K562 (cell line): ENCODE data around the gene PRKAA1. TPM values are rescaled to one million over a fixed set of nuclear protein-coding genes. Genes with fewer than 3 reads are reported as not detected.

Source experiments
- CHAMP1 ChIP-seq: fragments of 450-650 bp; IDR thresholded peaks from 2 replicates; pipeline ENCODE4 v1.6.1; 2016; ENCODE audit warnings: mild to moderate bottlenecking
- COPS2 ChIP-seq: fragments of 450-650 bp; conservative IDR thresholded peaks from 2 replicates; pipeline ENCODE4 v1.6.1; 2016; ENCODE audit warnings: mild to moderate bottlenecking, moderate library complexity
- ESRRB ChIP-seq: fragments of 250-450 bp; sonication (Bioruptor Pico); IDR thresholded peaks from 2 replicates; pipeline ENCODE4 v1.5.0; 2020; ENCODE audit warnings: mild to moderate bottlenecking, moderate library complexity, borderline replicate concordance
- GTF3C2 ChIP-seq: IDR thresholded peaks from 3 replicates; pipeline ENCODE4 v1.6.1; 2011; ENCODE audit warnings: borderline replicate concordance, mild to moderate bottlenecking, moderate library complexity; ENCODE audit not compliant: insufficient read length; ENCODE audit errors: extremely low read depth
- POLR2AphosphoS2 ChIP-seq: IDR thresholded peaks from 2 replicates; pipeline ENCODE4 v1.6.1; 2012; ENCODE audit warnings: low read length, improper control_type of control experiment
- POLR2B ChIP-seq: fragments of 450-650 bp; IDR thresholded peaks from 2 replicates; pipeline ENCODE4 v1.6.1; 2018; ENCODE audit warnings: low read depth; ENCODE audit not compliant: partially characterized antibody
- POLR3G ChIP-seq: IDR thresholded peaks from 2 replicates; pipeline ENCODE4 v1.6.1; 2011; ENCODE audit not compliant: insufficient read length, insufficient replicate concordance; ENCODE audit errors: extremely low read depth
- RBM14 ChIP-seq: fragments of 200-400 bp; formaldehyde crosslinking; IDR thresholded peaks from 2 replicates; pipeline ENCODE4 v1.6.1; 2018; ENCODE audit warnings: low read depth, mild to moderate bottlenecking, low read length, moderate library complexity, borderline replicate concordance; ENCODE audit not compliant: insufficient read depth
- SMAD1 ChIP-seq: fragments of 150-350 bp; IDR thresholded peaks from 2 replicates; pipeline ENCODE4 v1.6.1; 2014; ENCODE audit warnings: low read length, low read depth; ENCODE audit not compliant: partially characterized antibody
- THAP7 ChIP-seq: fragments of 250-450 bp; sonication (Bioruptor Pico); IDR thresholded peaks from 2 replicates; pipeline ENCODE4 v1.5.0; 2021
- ZNF347 ChIP-seq: fragments of 450-650 bp; formaldehyde crosslinking; IDR thresholded peaks from 2 replicates; pipeline ENCODE4 v1.4.0; 2020; ENCODE audit warnings: low read depth, mild to moderate bottlenecking, moderate library complexity
- ZNF436 ChIP-seq: fragments of 250-450, 450-650 bp; sonication (Bioruptor Pico); formaldehyde crosslinking; IDR thresholded peaks from 2 replicates; pipeline ENCODE4 v1.7.0; 2020; ENCODE audit warnings: mild to moderate bottlenecking
- ZNF586 ChIP-seq: fragments of 450-650 bp; formaldehyde crosslinking; conservative IDR thresholded peaks from 2 replicates; pipeline ENCODE4 v1.4.0; 2020; ENCODE audit warnings: mild to moderate bottlenecking, moderate library complexity
- polyA plus RNA-seq, 8 experiments: library from polyadenylated mRNA; depleted of rRNA in 4 of 8; stranded (reverse) in 5 of 8; unstranded in 3 of 8; fragments of >200 nt; fragmentation: Nextera tagmentation in 2 of 8; fragmentation: Illumina TruSeq in 1 of 8; extraction: Ambion mirVana in 2 of 8; extraction: Trizol in 1 of 8; gene quantifications; 2 replicates each; pipeline versions ENCODE4 v1.2.1 to v1.2.3, GENCODE V29; 2011 to 2014; ENCODE audit warnings: inconsistent platforms in 1 of 8, missing spikeins in 1 of 8
- total RNA-seq, 7 experiments: library from RNA; depleted of rRNA in 6 of 7; stranded (reverse); fragments of >200 nt in 6 of 7; fragmentation: Illumina TruSeq in 2 of 7; extraction: Trizol in 2 of 7; gene quantifications; 2 replicates each; pipeline versions ENCODE4 v1.2.1 to v1.2.3, GENCODE V29; 2011 to 2021; ENCODE audit warnings: low replicate concordance in 1 of 7
- TF ChIP-seq, protein P1 (sequence below): sonication (generic); formaldehyde crosslinking; IDR thresholded peaks from 2 replicates; pipeline ENCODE4 v1.8.1; 2023; ENCODE audit warnings: mild to moderate bottlenecking, missing genetic modification reagents
- TF ChIP-seq, protein P2 (sequence below): fragments of 250-450 bp; sonication (Bioruptor Pico); IDR thresholded peaks from 2 replicates; pipeline ENCODE4 v1.5.0; 2021; ENCODE audit warnings: mild to moderate bottlenecking, borderline replicate concordance

PRKAA1 gene
- total and polyA plus RNA-seq, 9 of the 15 experiments (the other 6 are each of a cell fraction or from before 2014, with no cell fraction given), result 24.5 to 84.0 (median 51.4) TPM

- TF ChIP-seq ZNF586 (no peak), POLR2B (peak; percentile 78), POLR3G (no peak), ZNF436 (CRISPR knock-in tag) (peak; percentile 19; the same call in 1 of the 2 replicates), THAP7 (CRISPR knock-in tag) (no peak), ZNF347 (CRISPR knock-in tag) (peak; percentile 74), SMAD1 (peak; percentile 35), RBM14 (no peak), POLR2AphosphoS2 (peak; percentile 22; the same call in 1 of the 2 replicates), COPS2 (0 out of 2 replicates have a peak, but pooled peaks have one; percentile 34), ESRRB (CRISPR knock-in tag) (peak; percentile 65; the same call in 1 of the 2 replicates), GTF3C2 (no peak), CHAMP1 (no peak)
- TF ChIP-seq, protein P1, sequence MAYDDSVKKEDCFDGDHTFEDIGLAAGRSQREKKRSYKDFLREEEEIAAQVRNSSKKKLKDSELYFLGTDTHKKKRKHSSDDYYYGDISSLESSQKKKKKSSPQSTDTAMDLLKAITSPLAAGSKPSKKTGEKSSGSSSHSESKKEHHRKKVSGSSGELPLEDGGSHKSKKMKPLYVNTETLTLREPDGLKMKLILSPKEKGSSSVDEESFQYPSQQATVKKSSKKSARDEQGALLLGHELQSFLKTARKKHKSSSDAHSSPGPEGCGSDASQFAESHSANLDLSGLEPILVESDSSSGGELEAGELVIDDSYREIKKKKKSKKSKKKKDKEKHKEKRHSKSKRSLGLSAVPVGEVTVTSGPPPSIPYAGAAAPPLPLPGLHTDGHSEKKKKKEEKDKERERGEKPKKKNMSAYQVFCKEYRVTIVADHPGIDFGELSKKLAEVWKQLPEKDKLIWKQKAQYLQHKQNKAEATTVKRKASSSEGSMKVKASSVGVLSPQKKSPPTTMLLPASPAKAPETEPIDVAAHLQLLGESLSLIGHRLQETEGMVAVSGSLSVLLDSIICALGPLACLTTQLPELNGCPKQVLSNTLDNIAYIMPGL (CRISPR knock-in tag), result no peak
- TF ChIP-seq, protein P2, sequence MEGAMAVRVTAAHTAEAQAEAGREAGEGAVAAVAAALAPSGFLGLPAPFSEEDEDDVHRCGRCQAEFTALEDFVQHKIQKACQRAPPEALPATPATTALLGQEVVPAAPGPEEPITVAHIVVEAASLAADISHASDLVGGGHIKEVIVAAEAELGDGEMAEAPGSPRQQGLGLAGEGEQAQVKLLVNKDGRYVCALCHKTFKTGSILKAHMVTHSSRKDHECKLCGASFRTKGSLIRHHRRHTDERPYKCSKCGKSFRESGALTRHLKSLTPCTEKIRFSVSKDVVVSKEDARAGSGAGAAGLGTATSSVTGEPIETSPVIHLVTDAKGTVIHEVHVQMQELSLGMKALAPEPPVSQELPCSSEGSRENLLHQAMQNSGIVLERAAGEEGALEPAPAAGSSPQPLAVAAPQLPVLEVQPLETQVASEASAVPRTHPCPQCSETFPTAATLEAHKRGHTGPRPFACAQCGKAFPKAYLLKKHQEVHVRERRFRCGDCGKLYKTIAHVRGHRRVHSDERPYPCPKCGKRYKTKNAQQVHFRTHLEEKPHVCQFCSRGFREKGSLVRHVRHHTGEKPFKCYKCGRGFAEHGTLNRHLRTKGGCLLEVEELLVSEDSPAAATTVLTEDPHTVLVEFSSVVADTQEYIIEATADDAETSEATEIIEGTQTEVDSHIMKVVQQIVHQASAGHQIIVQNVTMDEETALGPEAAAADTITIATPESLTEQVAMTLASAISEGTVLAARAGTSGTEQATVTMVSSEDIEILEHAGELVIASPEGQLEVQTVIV (CRISPR knock-in tag), result no peak
These were observed 30.8 kb upstream of the PRKAA1 start (continued) for GRCh38 chr5:40828690-40829661.
